ENCODE results near the gene ZNF680. TPM values are rescaled to one million over a fixed set of nuclear protein-coding genes. Genes with fewer than 3 reads are reported as not detected.

ZNF680 gene
- total and polyA plus RNA-seq, 2 of the 4 experiments (the other 2 are of a cell fraction) = 1.5 to 3.9 TPM

DNA sequence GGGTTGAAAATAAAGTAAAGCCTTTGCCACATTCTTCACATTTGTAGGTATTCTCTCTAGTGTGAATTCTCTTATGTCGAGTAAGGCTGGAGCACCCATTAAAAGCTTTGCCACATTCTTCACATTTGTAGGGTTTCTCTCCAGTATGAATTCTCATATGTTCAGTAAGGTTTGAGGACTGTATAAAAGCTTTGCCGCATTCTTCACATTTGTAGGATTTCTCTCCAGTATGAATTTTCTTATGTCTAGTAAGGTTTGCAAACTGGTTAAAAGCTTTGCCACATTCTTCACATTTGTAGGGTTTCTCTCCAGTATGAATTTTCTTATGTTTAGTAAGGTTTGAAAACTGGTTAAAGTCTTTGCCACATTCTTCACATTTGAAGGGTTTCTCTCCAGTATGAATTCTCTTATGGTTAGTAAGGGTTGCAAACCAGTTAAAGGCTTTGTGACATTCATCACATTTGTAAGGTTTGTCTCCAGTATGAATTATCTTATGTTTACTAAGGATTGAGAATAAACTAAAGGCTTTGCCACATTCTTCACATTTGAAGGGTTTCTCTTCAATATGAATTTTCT is 41.4 kb downstream of the ZNF680 start:
- Histone ChIP-seq H3K9me3 (ENCODE audit: control insufficient read depth, insufficient read depth, low read length) (peaks cover 17% of the 10 kb centered on the region), H2AK5ac (ENCODE audit: low read depth, low read length) (no peak overlapping the region), H4K91ac (ENCODE audit: insufficient read depth, low read depth, low read length) (no peak overlapping the region), H3K79me1 (ENCODE audit: low read depth in 1 of 2, low read length in 2 of 2) (no peaks in the 10 kb centered on the region; a peak in 1 of 4 replicates), H2BK5ac (ENCODE audit: low read depth, low read length, poor library complexity, severe bottlenecking) (no peak overlapping the region), H4K20me1 (ENCODE audit: insufficient read depth, low read length) (no peaks in the 10 kb centered on the region), H3K27me3 (ENCODE audit: control insufficient read depth, insufficient read depth, low read length) (no peaks in the 10 kb centered on the region), H3K56ac (ENCODE audit: extremely low read depth, insufficient read depth, low read length) (no peak overlapping the region), H2AK9ac (replicated peaks; ENCODE audit: low read depth, low read length, poor library complexity) (no peak overlapping the region), H3K18ac (ENCODE audit: low read depth, low read length) (no peak overlapping the region), H4K5ac (ENCODE audit: low read depth, low read length) (no peak overlapping the region), H3K36me3 (ENCODE audit: control insufficient read depth, insufficient read depth, low read length) (no peaks in the 10 kb centered on the region), H2BK120ac (ENCODE audit: low read depth, low read length) (no peak overlapping the region), H3K4me2 (ENCODE audit: low read depth, low read length) (no peak overlapping the region), H4K8ac (ENCODE audit: low read depth in 2 of 2, low read length in 2 of 2) (no peak overlapping the region), H2BK20ac (ENCODE audit: low read depth, low read length) (no peak overlapping the region), H3K9ac (ENCODE audit: low read depth, low read length) (no peak overlapping the region), H3K27ac (ENCODE audit: insufficient read depth, low read length) (no peak overlapping the region), H3K4me3 (ENCODE audit: insufficient read depth, low read depth, low read length) (no peak overlapping the region), H2BK15ac (ENCODE audit: low read depth, low read length) (no peak overlapping the region), H3K4me1 (ENCODE audit: control insufficient read depth, insufficient read depth, low read length) (no peaks in the 10 kb centered on the region), H3K4ac (ENCODE audit: low read depth, low read length) (no peak overlapping the region), H3K23ac (ENCODE audit: low read depth, low read length) (no peak overlapping the region), H3K9me1 (ENCODE audit: insufficient read depth, low read length) (no peaks in the 10 kb centered on the region), H3K14ac (replicated peaks; ENCODE audit: low read depth, low read length) (no peak overlapping the region), H2AFZ (replicated peaks; ENCODE audit: low read length, poor library complexity) (no peak overlapping the region)
- in situ Hi-C loops (cut with MboI; ENCODE audit: low sequenced_read_pairs) = no loop called here
- ChIA-PET POLR2A (ENCODE audit: unreplicated experiment) (no interaction called here), CTCF (no interaction called here)
- dilution Hi-C loops (cut with HindIII; ENCODE audit: low sequenced_read_pairs, unreplicated experiment) = no loop called here
- DNase-seq (no peak), ATAC-seq (ENCODE audit: low read depth) (no peak)
- TF ChIP-seq, protein P1, sequence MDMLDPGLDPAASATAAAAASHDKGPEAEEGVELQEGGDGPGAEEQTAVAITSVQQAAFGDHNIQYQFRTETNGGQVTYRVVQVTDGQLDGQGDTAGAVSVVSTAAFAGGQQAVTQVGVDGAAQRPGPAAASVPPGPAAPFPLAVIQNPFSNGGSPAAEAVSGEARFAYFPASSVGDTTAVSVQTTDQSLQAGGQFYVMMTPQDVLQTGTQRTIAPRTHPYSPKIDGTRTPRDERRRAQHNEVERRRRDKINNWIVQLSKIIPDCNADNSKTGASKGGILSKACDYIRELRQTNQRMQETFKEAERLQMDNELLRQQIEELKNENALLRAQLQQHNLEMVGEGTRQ (IDR thresholded peaks at IDR 0.05; ENCODE audit: low read depth, low read length) = no peak
- TF ChIP-seq MAZ (IDR thresholded peaks at IDR 0.05; ENCODE audit: borderline replicate concordance, low read depth, low read length) (no peak), SMC3 (IDR thresholded peaks at IDR 0.05; ENCODE audit: low read depth, low read length) (no peak), RFX5 (IDR thresholded peaks at IDR 0.05; ENCODE audit: low read depth, low read length) (no peak), POLR2A (IDR thresholded peaks at IDR 0.05; ENCODE audit: low read depth, low read length) (no peak), RAD21 (IDR thresholded peaks at IDR 0.05; ENCODE audit: low read length) (no peak), MAFK (IDR thresholded peaks at IDR 0.05; ENCODE audit: low read depth, low read length) (no peak), BHLHE40 (IDR thresholded peaks at IDR 0.05; ENCODE audit: low read depth, low read length) (no peak)
- TF ChIP-seq, protein P2, sequence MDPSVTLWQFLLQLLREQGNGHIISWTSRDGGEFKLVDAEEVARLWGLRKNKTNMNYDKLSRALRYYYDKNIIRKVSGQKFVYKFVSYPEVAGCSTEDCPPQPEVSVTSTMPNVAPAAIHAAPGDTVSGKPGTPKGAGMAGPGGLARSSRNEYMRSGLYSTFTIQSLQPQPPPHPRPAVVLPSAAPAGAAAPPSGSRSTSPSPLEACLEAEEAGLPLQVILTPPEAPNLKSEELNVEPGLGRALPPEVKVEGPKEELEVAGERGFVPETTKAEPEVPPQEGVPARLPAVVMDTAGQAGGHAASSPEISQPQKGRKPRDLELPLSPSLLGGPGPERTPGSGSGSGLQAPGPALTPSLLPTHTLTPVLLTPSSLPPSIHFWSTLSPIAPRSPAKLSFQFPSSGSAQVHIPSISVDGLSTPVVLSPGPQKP (IDR thresholded peaks at IDR 0.05; ENCODE audit: borderline replicate concordance, low read depth, low read length) = no peak
- intact Hi-C loops (cut with micrococcal nuclease) = loop anchor here (10.0 kb wide), 1 partner anchor 177 kb away; no protein-coding TSS in a partner anchor
- no TSS peak for BruUV-seq (replicated peaks)
- no CpG with 5 or more reads among the region's 2 CpGs for WGBS, 2 experiments (ENCODE audit: extremely low coverage in 2 of 2, insufficient read length in 1 of 2)
